CD4-positive, alpha-beta T cell (primary cell): ENCODE measurements around the gene CTXN1. TPM values are rescaled to one million over a fixed set of nuclear protein-coding genes. Genes with fewer than 3 reads are reported as not detected.

Experiments used
- ATAC-seq: fragments of 200-7000 bp; cut with Tn5 transposase; one replicate; pipeline ENCODE4 v1.10.0; 2022; ENCODE audit warnings: mild to moderate bottlenecking; ENCODE audit not compliant: poor library complexity
- CTCF ChIA-PET: fragments of 350-600 bp; sonication (Branson Sonifier 250); formaldehyde crosslinking; loops from one replicate; lab custom pipeline; 2021; ENCODE audit warnings: antibody characterized with exemption, inconsistent platforms; lab: Charles Lee
- POLR2A ChIA-PET: fragments of 350-600 bp; sonication (Branson Sonifier 250); formaldehyde crosslinking; loops from one replicate; lab custom pipeline; 2021; ENCODE audit warnings: antibody characterized with exemption, inconsistent platforms; lab: Charles Lee
- DNase-seq, 14 experiments: peaks; one replicate each; pipeline ENCODE4 v3.0.0-alpha.2; 2013 to 2020; ENCODE audit warnings: mixed read lengths in 2 of 14
- H3K27ac ChIP-seq, 2 donors: one replicate each; pipeline versions ENCODE4 v1.5.1 to v1.7.0; 2013; ENCODE audit warnings: low read length in 2 of 2, low read depth in 1 of 2, mild to moderate bottlenecking in 1 of 2
- H3K27me3 ChIP-seq, 2 experiments: 1 replicate in 1 of 2; 2 replicates in 1 of 2; pipeline versions ENCODE4 v1.6.1 to v1.7.0; 2013; ENCODE audit warnings: low read length in 2 of 2, control low read depth in 1 of 2, mild to moderate bottlenecking in 1 of 2, moderate library complexity in 1 of 2; ENCODE audit not compliant: insufficient read depth in 2 of 2, control insufficient read depth in 1 of 2
- H3K36me3 ChIP-seq: one replicate; pipeline ENCODE4 v1.6.1; 2013; ENCODE audit warnings: low read length, control low read depth; ENCODE audit not compliant: insufficient read depth
- H3K4me1 ChIP-seq: one replicate; pipeline ENCODE4 v1.6.1; 2013; ENCODE audit warnings: low read length, control low read depth; ENCODE audit not compliant: insufficient read depth
- H3K4me3 ChIP-seq: one replicate; pipeline ENCODE4 v1.5.1; 2013; ENCODE audit warnings: mild to moderate bottlenecking, low read length, moderate library complexity
- H3K9me3 ChIP-seq, 2 experiments: 1 replicate in 1 of 2; 2 replicates in 1 of 2; pipeline versions ENCODE4 v1.6.1 to v1.7.0; 2013; ENCODE audit warnings: low read length in 2 of 2, mild to moderate bottlenecking in 2 of 2, control low read depth in 1 of 2, moderate library complexity in 1 of 2; ENCODE audit not compliant: control insufficient read depth in 1 of 2, insufficient read depth in 1 of 2
- H3K27ac Mint-ChIP-seq: one replicate; pipeline ENCODE4 v1.8.0; 2020; ENCODE audit warnings: mixed read lengths
- H3K27me3 Mint-ChIP-seq: one replicate; pipeline ENCODE4 v1.8.0; 2021; ENCODE audit warnings: mixed read lengths
- H3K36me3 Mint-ChIP-seq: one replicate; pipeline ENCODE4 v1.8.0; 2021; ENCODE audit warnings: low read depth, mixed read lengths
- H3K4me1 Mint-ChIP-seq: one replicate; pipeline ENCODE4 v1.8.0; 2021; ENCODE audit warnings: low read depth, mixed read lengths
- H3K4me3 Mint-ChIP-seq: one replicate; pipeline ENCODE4 v1.8.0; 2020; ENCODE audit warnings: mild to moderate bottlenecking, mixed read lengths
- H3K9me3 Mint-ChIP-seq: one replicate; pipeline ENCODE4 v1.8.0; 2020; ENCODE audit warnings: mixed read lengths
- CTCF ChIP-seq: fragments of 200-600 bp; IDR thresholded peaks from one replicate; pipeline ENCODE4 v1.8.0; 2022; ENCODE audit warnings: antibody characterized with exemption, mild to moderate bottlenecking
- intact Hi-C, 2 experiments: fragments of 100-400 bp; cut with DNase I in 1 of 2; cut with micrococcal nuclease in 1 of 2; formaldehyde crosslinking; loops; one replicate each; pipeline versions ENCODE4 v1.15.1 to v1.9.0; 2023 to 2025; cut with DNase I, micrococcal nuclease
- total RNA-seq, 174 experiments: library from RNA in 2 of 174; stranded (reverse) in 2 of 174; gene quantifications; one replicate each; pipeline ENCODE4 v1.2.3 and lab custom pipeline; 2021 to 2026

The CTXN1 gene
- total RNA-seq, 2 experiments from 2014 or later = not detected

GRCh38 chr19:7920519-7921301 lies 5.2 kb downstream of the CTXN1 start:
- POLR2A ChIA-PET = interaction anchor here (0.8 to 7.7 kb wide), 25 partner anchors 9 to 1548 kb away, joined by 3 to 116 read pairs (median 4); partner anchors contain the start of genes ALKBH7, ARHGEF18, MAP2K7 and PET100
- peak; percentile 98 to 100 (median 100) for DNase-seq

GRCh38 chr19:7919610-7920518 lies 6.1 kb downstream of the CTXN1 start, which contains the start of gene SNAPC2:
TSS of gene SNAPC2 (plus strand) at chr19:7920338. CDS start at chr19:7920367, 29 bp downstream.
- H3K9me3 ChIP-seq = peaks cover 0 to 9% of the 10 kb centered on the region in 2 experiments
- intact Hi-C loops = loop anchor here (1.0 to 10.0 kb wide), 6 partner anchors 16 to 1555 kb away; partner anchors contain the start of genes CLPP (in 1 of the 2), NDUFA7 (in 1 of the 2) and RPS28 (in 1 of the 2)
- H3K27ac Mint-ChIP-seq = peak within 1 kb of the TSS; percentile 79
- POLR2A ChIA-PET = interaction anchor here (0.6 to 7.7 kb wide), 25 partner anchors 9 to 1547 kb away, joined by 3 to 116 read pairs (median 4); partner anchors contain the start of genes ALKBH7, ARHGEF18, MAP2K7 and PET100
- H3K27me3 Mint-ChIP-seq = peaks cover 37% of the 10 kb centered on the region
- ATAC-seq (peak; percentile 64), DNase-seq (peak; percentile 93 to 98 (median 96))
- CTCF ChIA-PET = interaction anchor here (0.8 to 5.6 kb wide), 10 partner anchors 9 to 239 kb away, joined by 3 to 43 read pairs (median 6); partner anchors contain the start of genes MAP2K7, TIMM44 and TRAPPC5
- no peaks in the 10 kb centered on the region for H3K9me3 Mint-ChIP-seq
- peaks cover 20% of the 10 kb centered on the region for H3K36me3 Mint-ChIP-seq
- TF ChIP-seq CTCF = no peak
- peak within 1 kb of the TSS; percentile 94 for H3K4me3 Mint-ChIP-seq
- peaks cover 18% of the 10 kb centered on the region for H3K36me3 ChIP-seq
- H3K4me1 ChIP-seq = peaks cover 70% of the 10 kb centered on the region
- peak within 1 kb of the TSS; percentile 78 to 79 for H3K27ac ChIP-seq
- peaks cover 34 to 35% of the 10 kb centered on the region in 2 experiments for H3K27me3 ChIP-seq
- peaks cover 37% of the 10 kb centered on the region for H3K4me1 Mint-ChIP-seq
- H3K4me3 ChIP-seq = peak within 1 kb of the TSS; percentile 69

More at GRCh38 chr19:7920519-7921301, 5.2 kb downstream of the CTXN1 start:
- peaks cover 29% of the 10 kb centered on the region for H3K27me3 Mint-ChIP-seq
- H3K4me3 Mint-ChIP-seq = peak overlapping the region; percentile 94
- H3K4me3 ChIP-seq = peak overlapping the region; percentile 69
- peaks cover 71% of the 10 kb centered on the region for H3K4me1 ChIP-seq
- peak; percentile 73 for ATAC-seq
- CTCF ChIA-PET = interaction anchor here (1.0 to 5.6 kb wide), 8 partner anchors 9 to 240 kb away, joined by 3 to 43 read pairs (median 10); partner anchors contain the start of genes MAP2K7, TIMM44 and TRAPPC5
- peaks cover 37% of the 10 kb centered on the region for H3K4me1 Mint-ChIP-seq
- peak overlapping the region; percentile 79 for H3K27ac Mint-ChIP-seq
- peaks cover 20% of the 10 kb centered on the region for H3K36me3 Mint-ChIP-seq
- no peak for TF ChIP-seq CTCF
- H3K9me3 ChIP-seq = peaks cover 0 to 9% of the 10 kb centered on the region in 2 experiments
- peaks cover 28% of the 10 kb centered on the region in 2 experiments for H3K27me3 ChIP-seq
- peaks cover 18% of the 10 kb centered on the region for H3K36me3 ChIP-seq
- no peaks in the 10 kb centered on the region for H3K9me3 Mint-ChIP-seq
- intact Hi-C loops = loop anchor here (1.0 to 10.0 kb wide), 6 partner anchors 16 to 1556 kb away; partner anchors contain the start of genes CLPP (in 1 of the 2), NDUFA7 (in 1 of the 2) and RPS28 (in 1 of the 2)
- H3K27ac ChIP-seq = peak overlapping the region; percentile 78 to 79
